Activated CD4-positive, alpha-beta memory T cell treated with anti-CD3 and anti-CD28 coated beads, Interleukin-2, amount 10 ng/mL, durations not matched to agents 7 days and 5 days (primary cell): Measurements from ENCODE around the gene S100A4. TPM values are rescaled to one million over a fixed set of nuclear protein-coding genes. Genes with fewer than 3 reads are reported as not detected.
"Not testable (repeated sequence)": the region's sequence is repeated elsewhere in the genome, so short reads cannot be mapped to it uniquely, and the experiment has no call there.

ENCODE experiments used
- CTCF ChIA-PET: fragments of 350-600 bp; sonication (Branson Sonifier 250); formaldehyde crosslinking; loops from one replicate; lab custom pipeline; 2021; ENCODE audit warnings: antibody characterized with exemption, inconsistent platforms; lab: Charles Lee
- POLR2A ChIA-PET: fragments of 350-600 bp; sonication (Branson Sonifier 250); formaldehyde crosslinking; loops from one replicate; lab custom pipeline; 2021; ENCODE audit warnings: antibody characterized with exemption; lab: Charles Lee
- DNase-seq: peaks from one replicate; pipeline ENCODE4 v3.0.0-alpha.2; 2020
- H3K27ac Mint-ChIP-seq: one replicate; pipeline ENCODE4 v1.8.0; 2021; ENCODE audit warnings: mild to moderate bottlenecking, mixed read lengths
- H3K27me3 Mint-ChIP-seq: one replicate; pipeline ENCODE4 v1.8.0; 2021; ENCODE audit warnings: mixed read lengths
- H3K36me3 Mint-ChIP-seq: one replicate; pipeline ENCODE4 v1.8.0; 2021; ENCODE audit warnings: low read depth, mixed read lengths
- H3K4me1 Mint-ChIP-seq: one replicate; pipeline ENCODE4 v1.8.0; 2021; ENCODE audit warnings: mixed read lengths
- H3K4me3 Mint-ChIP-seq: one replicate; pipeline ENCODE4 v1.8.0; 2021; ENCODE audit warnings: mild to moderate bottlenecking, mixed read lengths
- H3K9me3 Mint-ChIP-seq: one replicate; pipeline ENCODE4 v1.8.0; 2021; ENCODE audit warnings: mixed read lengths
- total RNA-seq, 2 experiments: library from RNA; stranded (reverse); gene quantifications; one replicate each; pipeline ENCODE4 v1.2.3, GENCODE V29; 2021

The S100A4 gene
- 1,000 to 10,000 TPM; 1,297 to 1,322 TPM for total RNA-seq

DNA sequence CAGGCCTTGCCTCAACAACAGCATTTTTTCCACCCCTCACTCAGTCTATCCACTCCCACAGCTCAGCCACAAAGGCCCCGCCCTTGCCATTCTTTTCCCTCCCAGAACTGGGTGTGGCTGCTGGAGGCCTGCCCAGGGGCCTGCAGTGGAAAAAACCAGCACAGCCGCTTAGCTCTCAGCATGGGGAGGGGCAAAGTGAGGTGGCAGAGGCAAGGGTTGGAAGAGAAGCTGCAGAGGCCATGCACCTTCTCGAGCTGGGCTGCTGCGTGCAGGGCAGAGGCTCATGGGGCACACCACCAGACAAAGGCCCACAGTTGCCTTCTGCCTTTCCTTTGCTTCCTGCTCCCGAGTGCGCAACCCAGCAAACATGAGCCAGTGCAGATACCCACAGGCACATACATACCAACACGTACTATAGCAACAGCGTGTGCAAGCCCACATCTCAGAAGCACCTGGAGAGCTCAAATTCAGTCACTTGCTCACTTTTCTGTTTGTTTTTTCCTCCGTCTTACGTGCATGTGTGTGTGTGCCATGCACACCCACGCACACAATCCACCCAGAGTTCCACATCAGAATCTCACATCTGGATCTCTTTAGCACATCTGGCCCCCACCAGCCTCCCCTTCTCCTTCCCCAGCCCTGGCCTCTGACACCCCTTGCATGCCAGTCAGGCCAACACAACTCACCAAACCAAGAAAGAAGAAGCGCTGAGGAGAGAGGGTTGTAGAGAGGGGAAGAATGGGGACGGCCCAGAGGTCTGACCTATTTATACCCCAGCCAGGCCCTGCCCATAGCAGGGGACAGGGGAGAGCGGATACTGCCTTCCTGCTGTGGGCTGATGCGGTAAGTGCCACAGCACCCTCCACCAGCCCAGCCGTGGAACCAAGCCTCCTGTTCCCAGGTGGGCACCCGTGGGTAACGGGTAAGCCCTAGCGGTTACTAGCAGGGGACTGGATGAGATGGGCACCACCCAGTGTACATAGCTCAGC lies at the start of gene S100A4:
TSS of gene S100A4 (minus strand) at position 740 of the 989 bp plus-strand sequence. CDS start 1,012 bp downstream, outside the sequence.
- Mint-ChIP-seq H3K36me3 (peaks cover 49% of the 10 kb centered on the region), H3K27ac (peak within 1 kb of the TSS; percentile 98)

GRCh38 chr1:153592748-153593147 lies 47.1 kb upstream of the S100A4 start:
- Mint-ChIP-seq H3K36me3 (no peaks in the 10 kb centered on the region), H3K9me3 (no peaks in the 10 kb centered on the region), H3K27me3 (no peaks in the 10 kb centered on the region), H3K27ac (no peak overlapping the region), H3K4me3 (no peak overlapping the region), H3K4me1 (peaks cover 9% of the 10 kb centered on the region)
- ChIA-PET POLR2A (interaction anchor here (0.8 to 0.9 kb wide), 3 partner anchors 11 to 41 kb away, joined by 3 to 4 read pairs (median 3); partner anchors contain the start of gene CHTOP), CTCF (interaction anchor here (1.0 to 3.3 kb wide), 3 partner anchors 21 to 82 kb away, joined by 4 to 13 read pairs (median 6); no protein-coding TSS in a partner anchor)
- no peak for DNase-seq

More for the DNA sequence above, at the start of gene S100A4:
- DNase-seq = peak; percentile 97
- Mint-ChIP-seq H3K4me1 (peaks cover 90% of the 10 kb centered on the region), H3K4me3 (peak within 1 kb of the TSS; percentile 96), H3K27me3 (peaks cover 3% of the 10 kb centered on the region), H3K9me3 (no peaks in the 10 kb centered on the region)
- ChIA-PET CTCF (interaction anchor here (0.8 to 6.5 kb wide), 13 partner anchors 9 to 89 kb away, joined by 3 to 117 read pairs (median 5); partner anchors contain the start of genes CHTOP, S100A2 and S100A6), POLR2A (interaction anchor here (0.5 to 4.5 kb wide), 21 partner anchors 8 to 612 kb away, joined by 3 to 281 read pairs (median 4); partner anchors contain the start of genes CHTOP, JTB, S100A2 and S100A6)

DNA sequence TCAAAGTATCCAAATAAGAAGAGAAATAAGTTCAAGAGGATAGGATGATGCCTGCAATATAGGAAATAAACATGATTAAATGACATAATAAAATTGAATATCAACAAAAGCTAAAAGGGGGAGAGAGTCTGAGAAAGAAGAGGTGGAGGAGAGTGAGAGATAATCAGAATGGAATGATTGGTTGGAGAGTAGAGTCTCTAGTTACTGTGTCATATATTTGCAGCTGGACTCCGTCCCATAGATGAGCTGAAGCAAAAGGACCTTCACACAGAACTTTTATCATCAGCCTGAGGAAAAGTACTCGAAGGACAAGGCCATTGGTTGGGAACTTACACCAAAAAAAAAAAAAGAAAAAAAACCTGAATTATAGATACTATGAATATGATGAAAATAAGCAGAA lies 42.9 kb upstream of the S100A4 start:
- Mint-ChIP-seq H3K27ac (no peak overlapping the region), H3K27me3 (peaks cover 11% of the 10 kb centered on the region), H3K4me1 (no peaks in the 10 kb centered on the region), H3K4me3 (no peak overlapping the region), H3K36me3 (no peaks in the 10 kb centered on the region), H3K9me3 (no peaks in the 10 kb centered on the region)
- ChIA-PET CTCF (interaction anchor here (1.2 kb wide), 1 partner anchor 15 kb away, joined by 4 read pairs; no protein-coding TSS in a partner anchor), POLR2A (no interaction called here)
- no peak for DNase-seq

DNA sequence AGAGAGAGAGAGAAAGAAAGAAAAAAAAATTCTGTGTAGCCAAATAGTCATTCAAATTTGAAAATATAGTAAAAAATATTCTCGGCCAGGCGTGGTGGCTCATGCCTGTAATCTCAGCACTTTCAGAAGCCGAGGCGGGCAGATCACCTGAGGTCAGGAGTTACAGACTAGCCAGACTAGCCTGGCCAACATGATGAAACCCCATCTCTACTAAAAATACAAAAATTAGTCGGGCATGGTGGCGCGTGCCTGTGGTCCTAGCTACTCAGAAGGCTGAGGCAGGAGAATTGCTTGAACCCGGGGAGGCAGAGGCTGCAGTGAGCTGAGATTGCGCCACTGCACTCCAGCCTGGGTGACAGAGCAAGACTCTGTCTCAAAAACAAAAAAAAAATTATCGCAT lies 42.4 kb upstream of the S100A4 start:
- CTCF ChIA-PET = interaction anchor here (1.2 kb wide), 1 partner anchor 16 kb away, joined by 4 read pairs; no protein-coding TSS in a partner anchor
- H3K4me3 Mint-ChIP-seq, H3K27ac Mint-ChIP-seq, H3K36me3 Mint-ChIP-seq, DNase-seq, H3K9me3 Mint-ChIP-seq, H3K4me1 Mint-ChIP-seq, POLR2A ChIA-PET: not testable (repeated sequence)
- H3K27me3 Mint-ChIP-seq = peaks cover 11% of the 10 kb centered on the region

- Mint-ChIP-seq H3K4me3 (no peak overlapping the region), H3K27me3 (peaks cover 11% of the 10 kb centered on the region), H3K4me1 (no peaks in the 10 kb centered on the region), H3K27ac (no peak overlapping the region), H3K9me3 (no peaks in the 10 kb centered on the region), H3K36me3 (no peaks in the 10 kb centered on the region)
- ChIA-PET CTCF (no interaction called here), POLR2A (no interaction called here)
- no peak for DNase-seq
Measured at GRCh38 chr1:153587314-153587713, 41.7 kb upstream of the S100A4 start.

DNA sequence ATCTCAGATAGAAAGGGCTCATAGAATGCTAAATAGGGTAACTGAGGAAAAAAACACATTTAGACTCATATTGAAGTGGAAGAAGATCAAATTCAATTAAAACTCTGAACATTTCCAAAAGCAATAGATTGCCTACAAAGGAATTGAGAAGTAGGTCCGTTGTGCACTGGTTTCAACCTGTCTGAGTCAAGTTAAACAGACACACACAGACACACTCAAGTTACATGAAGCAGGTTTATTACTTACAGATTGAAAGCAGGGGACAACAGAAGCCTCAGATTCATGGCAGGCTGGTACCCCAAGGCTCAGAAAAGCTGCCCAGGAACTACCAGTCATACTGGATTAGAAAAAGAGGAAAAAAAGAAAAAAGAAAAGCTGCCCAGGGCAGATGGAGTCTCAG lies 40.7 kb upstream of the S100A4 start:
- no peaks in the 10 kb centered on the region for H3K36me3 Mint-ChIP-seq
- POLR2A ChIA-PET = no interaction called here
- no peak overlapping the region for H3K27ac Mint-ChIP-seq
- CTCF ChIA-PET = no interaction called here
- H3K4me3 Mint-ChIP-seq = no peak overlapping the region
- H3K27me3 Mint-ChIP-seq = peaks cover 11% of the 10 kb centered on the region
- no peak for DNase-seq
- H3K4me1 Mint-ChIP-seq = no peaks in the 10 kb centered on the region
- H3K9me3 Mint-ChIP-seq = no peaks in the 10 kb centered on the region

GRCh38 chr1:153585006-153585405 lies 39.4 kb upstream of the S100A4 start:
- CTCF ChIA-PET = interaction anchor here (1.0 kb wide), 1 partner anchor 23 kb away, joined by 3 read pairs; no protein-coding TSS in a partner anchor
- Mint-ChIP-seq H3K4me3 (no peak overlapping the region), H3K9me3 (no peaks in the 10 kb centered on the region), H3K27me3 (peaks cover 11% of the 10 kb centered on the region), H3K27ac (no peak overlapping the region), H3K4me1 (no peaks in the 10 kb centered on the region), H3K36me3 (no peaks in the 10 kb centered on the region)
- DNase-seq = no peak
- POLR2A ChIA-PET = interaction anchor here (1.0 kb wide), 1 partner anchor 12 kb away, joined by 3 read pairs; no protein-coding TSS in a partner anchor

DNA sequence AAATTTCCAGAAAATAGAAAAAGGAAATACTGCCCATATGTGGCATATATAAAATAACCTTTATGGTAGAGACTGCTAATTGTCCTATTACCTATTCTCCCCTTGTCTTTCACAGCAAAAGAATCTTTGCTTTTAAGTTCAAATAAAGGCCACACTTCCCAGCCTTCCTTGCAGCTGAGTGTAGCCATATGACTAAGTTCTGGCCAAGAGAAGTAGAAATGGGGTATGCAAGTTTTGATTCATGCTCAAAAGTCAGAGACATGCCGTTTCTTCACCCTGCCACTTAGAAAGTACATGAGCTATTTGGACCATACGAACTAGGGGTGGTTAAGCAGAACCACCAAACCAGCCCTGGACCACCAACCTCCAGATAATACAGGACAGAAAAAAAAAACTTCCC lies 38.4 kb upstream of the S100A4 start:
- Mint-ChIP-seq H3K36me3 (no peaks in the 10 kb centered on the region), H3K9me3 (no peaks in the 10 kb centered on the region), H3K4me3 (no peak overlapping the region), H3K27me3 (peaks cover 16% of the 10 kb centered on the region), H3K4me1 (no peaks in the 10 kb centered on the region), H3K27ac (no peak overlapping the region)
- ChIA-PET POLR2A (no interaction called here), CTCF (interaction anchor here (0.6 to 0.7 kb wide), 2 partner anchors 11 to 90 kb away, joined by 3 to 4 read pairs; no protein-coding TSS in a partner anchor)
- no peak for DNase-seq

- H3K27me3 Mint-ChIP-seq = peaks cover 21% of the 10 kb centered on the region
- H3K4me3 Mint-ChIP-seq, H3K27ac Mint-ChIP-seq, DNase-seq, H3K36me3 Mint-ChIP-seq, POLR2A ChIA-PET, H3K9me3 Mint-ChIP-seq, H3K4me1 Mint-ChIP-seq: not testable (repeated sequence)
- CTCF ChIA-PET = interaction anchor here (0.6 to 0.7 kb wide), 2 partner anchors 11 to 89 kb away, joined by 3 to 4 read pairs; no protein-coding TSS in a partner anchor
Measured at GRCh38 chr1:153583514-153583913, 37.9 kb upstream of the S100A4 start.

- POLR2A ChIA-PET, H3K9me3 Mint-ChIP-seq, CTCF ChIA-PET, H3K27ac Mint-ChIP-seq, DNase-seq, H3K4me1 Mint-ChIP-seq, H3K36me3 Mint-ChIP-seq, H3K4me3 Mint-ChIP-seq: not testable (repeated sequence)
- peaks cover 28% of the 10 kb centered on the region for H3K27me3 Mint-ChIP-seq
Measured at GRCh38 chr1:153582836-153583235, 37.2 kb upstream of the S100A4 start.

GRCh38 chr1:153578936-153579335 lies 33.3 kb upstream of the S100A4 start:
- POLR2A ChIA-PET = interaction anchor here (2.0 kb wide), 1 partner anchor 55 kb away, joined by 8 read pairs; the partner anchor contains the start of gene CHTOP
- H3K27me3 Mint-ChIP-seq = peaks cover 28% of the 10 kb centered on the region
- H3K4me1 Mint-ChIP-seq = peaks cover 9% of the 10 kb centered on the region
- no peaks in the 10 kb centered on the region for H3K9me3 Mint-ChIP-seq
- H3K4me3 Mint-ChIP-seq = no peak overlapping the region
- no peaks in the 10 kb centered on the region for H3K36me3 Mint-ChIP-seq
- DNase-seq = no peak
- H3K27ac Mint-ChIP-seq = no peak overlapping the region
- CTCF ChIA-PET = interaction anchor here (0.8 kb wide), 1 partner anchor 36 kb away, joined by 3 read pairs; no protein-coding TSS in a partner anchor

- CTCF ChIA-PET = interaction anchor here (0.8 kb wide), 1 partner anchor 37 kb away, joined by 3 read pairs; no protein-coding TSS in a partner anchor
Measured at GRCh38 chr1:153578490-153578889, 32.9 kb upstream of the S100A4 start.

More at GRCh38 chr1:153578490-153578889, 32.9 kb upstream of the S100A4 start:
- no peak overlapping the region for H3K4me3 Mint-ChIP-seq
- no peaks in the 10 kb centered on the region for H3K9me3 Mint-ChIP-seq
- POLR2A ChIA-PET = interaction anchor here (0.6 to 2.0 kb wide), 2 partner anchors 56 to 379 kb away, joined by 3 to 8 read pairs; partner anchors contain the start of gene CHTOP
- H3K27me3 Mint-ChIP-seq = peaks cover 28% of the 10 kb centered on the region
- H3K4me1 Mint-ChIP-seq = peaks cover 9% of the 10 kb centered on the region
- DNase-seq = no peak
- H3K36me3 Mint-ChIP-seq = no peaks in the 10 kb centered on the region
- no peak overlapping the region for H3K27ac Mint-ChIP-seq
